GM13977 (cell line): ENCODE results near the gene MAP3K6.

Experiments
- DNase-seq: peaks from one replicate; pipeline ENCODE4 v3.0.0; 2012; ENCODE audit warnings: low spot score
- in situ Hi-C: fragments of 300-500 bp; cut with MboI; formaldehyde crosslinking; loops from one replicate; pipeline ENCODE4 v1.12.0; 2022; ENCODE audit warnings: low sequenced_read_pairs, low pct_unique_long_range_greater_than_20kb, mixed read lengths, inconsistent platforms; ENCODE audit not compliant: unreplicated experiment
- TF ChIP-seq, protein P1 (sequence below): IDR thresholded peaks from 2 replicates; pipeline ENCODE4 v1.5.1; 2012; ENCODE audit warnings: mild to moderate bottlenecking, control low read depth; ENCODE audit not compliant: insufficient read depth; ENCODE audit errors: extremely low read depth, missing control alignments

The MAP3K6 gene

DNA sequence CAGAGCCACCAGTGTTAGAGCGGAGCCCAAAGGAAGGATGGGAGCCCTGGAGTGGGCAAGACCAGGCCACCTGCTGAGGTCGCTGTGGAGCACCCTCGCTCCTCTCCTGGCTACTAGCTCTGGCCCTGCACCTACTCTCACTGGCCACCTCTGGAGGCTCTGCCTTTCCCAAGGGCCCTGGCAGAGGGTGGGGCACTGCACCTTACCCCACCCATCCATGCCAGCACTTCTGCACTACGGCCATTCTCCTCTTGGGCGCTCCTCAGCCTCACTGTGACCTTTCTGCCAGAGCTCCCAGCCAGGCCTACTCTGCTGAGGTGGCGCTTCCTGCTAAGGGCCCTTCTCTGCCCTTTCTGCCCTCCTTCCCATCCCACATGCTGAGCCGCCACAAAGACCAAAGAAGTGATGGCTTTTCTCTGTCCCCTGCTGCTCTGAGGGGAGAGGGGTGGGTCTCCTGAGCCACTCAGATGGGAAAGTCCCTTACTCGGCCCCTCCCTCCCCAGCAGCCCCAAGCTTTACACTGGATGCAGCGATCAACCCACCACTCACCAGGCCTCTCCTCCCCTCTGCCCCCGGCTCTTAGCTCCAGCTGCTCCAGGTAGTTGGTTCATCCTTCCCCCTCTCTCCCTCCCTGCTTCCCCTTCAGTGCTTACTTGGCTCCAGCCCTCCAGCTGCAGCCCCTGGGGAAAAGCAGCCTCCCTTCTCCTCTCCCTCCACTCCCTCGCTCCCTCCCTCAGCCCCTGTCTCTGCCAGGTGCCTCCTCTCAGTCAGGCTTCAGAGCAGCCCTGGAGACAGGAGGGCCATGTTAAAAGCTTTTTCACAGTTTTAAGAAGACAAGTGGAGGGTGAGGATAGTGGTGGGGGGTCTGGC lies 59.6 kb downstream of the MAP3K6 start:
- TF ChIP-seq, protein P1, sequence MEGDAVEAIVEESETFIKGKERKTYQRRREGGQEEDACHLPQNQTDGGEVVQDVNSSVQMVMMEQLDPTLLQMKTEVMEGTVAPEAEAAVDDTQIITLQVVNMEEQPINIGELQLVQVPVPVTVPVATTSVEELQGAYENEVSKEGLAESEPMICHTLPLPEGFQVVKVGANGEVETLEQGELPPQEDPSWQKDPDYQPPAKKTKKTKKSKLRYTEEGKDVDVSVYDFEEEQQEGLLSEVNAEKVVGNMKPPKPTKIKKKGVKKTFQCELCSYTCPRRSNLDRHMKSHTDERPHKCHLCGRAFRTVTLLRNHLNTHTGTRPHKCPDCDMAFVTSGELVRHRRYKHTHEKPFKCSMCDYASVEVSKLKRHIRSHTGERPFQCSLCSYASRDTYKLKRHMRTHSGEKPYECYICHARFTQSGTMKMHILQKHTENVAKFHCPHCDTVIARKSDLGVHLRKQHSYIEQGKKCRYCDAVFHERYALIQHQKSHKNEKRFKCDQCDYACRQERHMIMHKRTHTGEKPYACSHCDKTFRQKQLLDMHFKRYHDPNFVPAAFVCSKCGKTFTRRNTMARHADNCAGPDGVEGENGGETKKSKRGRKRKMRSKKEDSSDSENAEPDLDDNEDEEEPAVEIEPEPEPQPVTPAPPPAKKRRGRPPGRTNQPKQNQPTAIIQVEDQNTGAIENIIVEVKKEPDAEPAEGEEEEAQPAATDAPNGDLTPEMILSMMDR, result peak; percentile 21
- in situ Hi-C loops, result no loop called here
- no peak for DNase-seq

DNA sequence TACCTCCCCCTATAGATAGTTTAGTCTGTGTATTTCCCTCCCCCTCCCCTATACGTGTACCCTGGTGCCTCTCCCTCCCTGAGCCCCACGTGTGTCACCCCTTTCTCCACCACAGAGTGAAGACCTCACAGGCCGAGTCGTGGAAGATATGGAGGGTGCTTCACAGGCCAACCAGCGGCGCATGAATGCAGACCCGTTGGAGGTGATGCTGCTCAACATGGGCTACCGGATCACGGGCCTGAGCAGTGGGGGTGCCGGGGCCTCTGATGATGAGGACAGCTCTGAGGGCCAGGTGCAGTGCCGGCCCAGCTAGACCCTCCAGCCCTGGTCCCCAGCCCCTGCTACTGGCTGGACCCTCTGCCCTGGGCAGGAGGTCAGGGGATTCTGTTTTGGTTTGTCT lies 60.7 kb downstream of the MAP3K6 start:
- in situ Hi-C loops, result no loop called here

More for the DNA sequence above, 60.7 kb downstream of the MAP3K6 start:
- DNase-seq, result no peak
- TF ChIP-seq, protein P1, result no peak
